Renal cortical epithelial cell (primary cell): Measurements from ENCODE around the gene IQCH. TPM values are rescaled to one million over a fixed set of nuclear protein-coding genes. Genes with fewer than 3 reads are reported as not detected.
A peak's percentile ranks its signal among the peaks of the same experiment; 100 is the strongest.

Experiments used
- DNase-seq: peaks from one replicate; pipeline ENCODE4 v3.0.0-alpha.2; 2011; ENCODE audit warnings: low read depth
- total RNA-seq: library from RNA; depleted of rRNA; stranded (reverse); fragments of >200 nt; gene quantifications from 2 replicates; pipeline ENCODE4 v1.2.3, GENCODE V29; 2014

IQCH gene
- total RNA-seq, 1 donor from 2014 or later = 14.0 TPM

DNA sequence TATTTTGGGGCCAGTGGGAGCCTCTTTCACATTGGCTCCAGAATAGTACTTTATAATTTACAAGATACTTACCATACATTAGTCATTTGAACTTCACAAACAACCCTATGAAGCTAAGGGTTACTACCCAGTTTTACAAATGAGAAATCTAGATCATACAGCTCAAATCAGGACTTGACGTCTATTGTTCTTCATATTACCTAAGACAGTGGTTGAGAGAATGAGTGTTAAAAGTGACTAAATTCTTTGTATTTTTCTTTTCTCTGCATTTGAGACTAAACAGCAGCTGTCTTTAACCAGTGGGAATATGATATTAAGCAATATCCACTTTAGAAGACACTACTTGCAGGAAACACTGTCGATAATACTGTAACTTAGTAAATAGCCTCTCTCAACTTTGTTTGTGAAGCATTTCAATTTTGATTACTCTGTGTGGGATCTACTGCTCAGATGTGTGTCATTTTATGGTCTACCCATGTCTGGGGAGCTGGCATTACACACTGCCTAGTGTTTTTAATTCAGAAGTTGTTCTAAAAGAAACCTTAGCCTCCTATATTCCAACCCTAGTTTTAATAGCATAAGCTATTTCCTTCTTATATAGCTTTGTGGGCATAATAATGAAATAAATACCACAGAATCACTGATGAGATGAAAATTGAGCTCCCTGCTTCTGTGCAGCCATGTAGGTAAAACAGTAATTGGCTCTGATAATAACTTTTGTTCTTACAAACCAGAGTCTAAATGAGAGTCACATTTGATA, 45.9 kb downstream of the IQCH start:
- peak; percentile 11 for DNase-seq

DNA sequence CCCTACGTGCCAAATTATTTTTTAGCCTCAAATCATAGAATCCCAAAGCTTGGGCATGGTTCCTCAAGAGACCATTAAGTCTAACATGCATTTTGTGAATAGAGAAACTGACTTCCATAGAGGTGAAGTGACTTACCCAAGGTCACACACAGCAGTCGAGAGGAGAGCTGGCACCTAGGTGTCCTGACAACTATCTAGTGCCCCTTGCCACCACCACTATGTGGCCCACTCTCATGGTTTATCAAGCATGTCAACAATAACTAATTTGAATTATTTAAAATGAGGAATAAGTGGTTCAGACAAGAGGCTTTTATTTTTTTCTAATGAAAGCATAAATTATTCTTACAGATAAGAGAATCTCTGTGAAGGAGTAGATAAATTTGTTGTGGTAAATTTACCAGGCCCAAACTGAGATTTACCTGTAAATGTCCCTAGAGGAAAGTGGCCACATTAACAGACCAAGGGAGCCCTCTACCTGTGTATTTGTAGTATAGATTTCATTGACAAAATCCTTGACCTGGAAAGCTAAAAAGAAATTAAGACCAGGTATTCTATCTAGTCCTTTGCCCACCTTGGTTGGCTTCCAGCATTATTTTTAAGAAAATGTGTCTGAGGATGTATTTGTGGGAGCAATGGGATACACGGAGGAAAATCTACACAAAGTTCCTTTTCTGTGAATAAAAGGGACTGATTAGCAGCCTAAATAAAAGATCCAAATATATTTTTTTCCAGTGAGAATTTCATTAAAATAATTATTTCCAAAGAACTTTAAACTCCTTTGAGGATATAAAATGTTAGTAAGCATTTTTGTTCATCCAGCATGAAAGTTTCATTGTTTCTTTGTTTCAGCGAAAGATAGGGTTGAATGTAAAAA, 49.1 kb downstream of the IQCH start:
- DNase-seq = peak; percentile 64

DNA sequence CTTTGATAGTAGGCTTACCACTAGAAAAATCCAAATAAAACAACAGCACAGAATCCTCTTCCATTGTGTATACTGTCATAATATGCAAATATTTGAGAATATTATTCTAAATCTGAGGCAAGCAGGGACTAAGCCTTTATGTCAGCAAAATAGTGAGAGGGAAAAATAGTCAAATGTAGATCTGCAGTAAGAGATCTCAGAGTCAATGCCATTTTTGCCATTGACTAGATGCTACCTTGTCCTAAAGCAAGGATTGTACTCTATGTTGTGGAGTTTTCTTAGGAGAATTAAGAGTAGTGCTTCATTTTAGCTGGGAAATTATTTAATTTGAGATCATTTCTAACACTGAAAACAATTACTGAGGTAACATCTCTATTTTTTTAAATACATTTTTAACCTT, 50.2 kb downstream of the IQCH start:
- DNase-seq = no peak

DNA sequence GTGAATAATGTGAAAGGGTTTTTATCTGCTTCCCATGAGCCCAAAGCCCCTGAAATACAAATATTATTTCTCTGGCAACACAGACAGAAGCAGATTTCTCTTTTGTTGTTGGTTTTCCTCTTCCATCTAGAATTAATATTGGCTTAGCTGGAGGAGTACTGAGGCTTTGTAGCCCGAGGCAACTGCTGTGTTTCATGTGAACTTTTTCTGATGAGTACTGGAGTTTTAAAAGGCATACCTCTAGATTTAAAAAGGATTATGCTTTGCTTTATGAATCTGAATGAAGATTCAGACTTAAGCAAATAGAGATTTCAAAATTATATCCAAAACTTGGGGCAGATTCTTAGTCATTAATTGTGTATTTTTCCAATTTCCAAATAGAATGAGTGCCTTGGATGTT, 50.9 kb downstream of the IQCH start:
- DNase-seq = no peak

DNA sequence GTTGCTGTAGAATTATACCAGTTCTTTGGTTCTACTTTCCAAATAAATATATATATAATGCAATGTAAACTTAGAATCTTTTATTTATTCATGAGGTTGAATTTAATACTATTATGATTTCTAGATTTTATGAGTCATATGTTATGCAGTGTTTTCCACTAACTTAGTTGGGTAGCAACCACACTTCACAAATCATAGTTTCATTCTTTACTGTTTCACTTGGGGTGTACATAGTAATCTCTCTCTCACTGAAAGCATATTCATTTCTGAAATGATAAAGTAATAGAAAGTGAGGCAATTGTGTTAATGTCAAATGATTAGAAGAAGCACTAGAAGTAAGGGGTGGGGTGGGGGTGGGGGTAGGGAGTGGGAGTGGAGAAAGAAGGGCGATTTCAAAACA, 52.6 kb downstream of the IQCH start:
- no peak for DNase-seq

DNA sequence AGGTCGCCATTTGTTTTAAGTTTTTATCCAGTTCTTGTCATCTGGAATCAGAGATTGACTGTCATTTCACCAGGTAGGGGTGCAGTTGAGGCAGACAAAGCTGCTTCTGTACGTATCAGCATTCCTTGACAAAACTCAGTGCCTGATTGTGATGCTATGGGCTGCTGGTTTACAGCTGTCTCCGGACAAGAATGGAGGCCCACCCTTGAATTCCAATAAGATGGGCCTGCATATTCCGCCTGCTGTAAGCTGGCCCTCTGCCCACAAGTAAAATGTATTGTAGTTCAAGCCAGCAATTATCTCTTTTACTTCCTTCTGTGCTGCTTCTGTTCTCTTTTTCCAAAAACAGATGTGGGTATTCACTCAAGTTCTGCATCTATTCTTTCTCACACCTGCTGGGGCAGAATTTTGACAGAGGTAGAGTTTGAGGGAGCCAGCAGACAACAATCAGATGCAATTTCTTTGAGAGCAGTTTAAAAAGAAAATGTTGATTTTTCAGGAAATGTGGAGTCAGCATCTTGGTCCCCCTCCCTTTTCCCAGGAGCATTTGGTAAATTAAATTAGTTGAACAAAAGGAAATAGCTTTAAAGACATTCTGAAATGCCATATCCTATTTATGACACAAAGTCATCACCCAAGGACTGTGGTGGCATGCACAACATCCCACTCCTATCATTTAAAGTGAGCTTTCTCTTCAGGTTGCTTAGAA, 53.5 kb downstream of the IQCH start:
- DNase-seq = no peak

DNA sequence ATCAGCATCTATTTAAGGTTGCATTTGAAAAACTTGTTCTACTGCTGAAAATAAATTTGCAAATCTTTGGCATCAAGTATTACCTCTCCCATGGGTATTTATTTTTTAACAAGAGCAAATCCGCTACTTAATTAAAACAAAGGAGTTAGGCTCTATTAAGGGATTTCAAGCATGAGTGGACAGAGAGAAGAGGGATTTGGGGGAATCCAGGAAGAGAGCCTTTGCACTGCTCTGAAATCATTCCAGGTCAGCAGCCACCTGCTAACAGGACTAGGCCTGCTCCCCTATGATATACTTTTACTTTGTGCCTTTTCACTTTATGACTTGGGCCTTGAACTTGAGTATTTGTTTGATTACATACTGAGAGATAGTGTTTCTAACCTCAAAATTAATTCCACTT, 57.1 kb downstream of the IQCH start:
- no peak for DNase-seq

DNA sequence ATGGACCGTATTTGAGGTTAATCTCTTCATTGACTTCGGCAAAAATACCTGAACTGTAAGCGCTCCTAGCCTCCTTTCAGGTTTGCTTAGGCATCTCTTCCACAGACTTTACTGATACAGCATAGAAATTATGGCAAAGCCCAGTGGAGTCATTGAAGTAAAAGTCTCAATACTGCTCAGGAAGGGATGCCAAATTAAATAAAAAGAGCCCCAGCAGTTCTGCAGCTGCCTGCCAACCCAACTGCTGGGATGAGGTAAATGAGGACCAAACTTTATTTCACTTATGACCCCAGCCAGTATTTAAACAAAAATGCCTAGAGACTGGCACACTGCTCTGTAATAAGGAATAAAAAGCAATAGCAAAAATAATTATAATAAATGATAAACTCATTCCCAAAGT, 65.4 kb downstream of the IQCH start:
- DNase-seq = no peak

DNA sequence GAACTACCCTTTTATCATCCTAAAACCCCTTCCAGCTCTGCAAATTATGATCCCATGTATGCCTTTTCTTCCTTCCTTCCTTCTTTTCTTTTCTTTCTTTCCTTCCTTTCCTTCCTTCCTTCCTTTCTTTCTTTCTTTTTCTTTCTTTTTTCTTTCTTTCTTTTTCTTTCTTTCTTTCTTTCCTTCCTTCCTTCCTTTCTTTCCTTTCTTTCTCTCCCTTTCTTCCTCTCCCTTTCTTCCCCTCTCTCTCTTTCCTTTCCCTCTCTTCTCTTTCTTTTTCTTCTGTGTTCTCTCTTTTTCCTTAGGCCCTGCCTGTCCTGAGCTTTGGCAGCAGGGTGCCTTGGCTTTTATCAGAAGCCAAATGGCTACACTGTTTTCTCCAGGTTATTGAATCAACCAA, 66.8 kb downstream of the IQCH start:
- no peak for DNase-seq

DNA sequence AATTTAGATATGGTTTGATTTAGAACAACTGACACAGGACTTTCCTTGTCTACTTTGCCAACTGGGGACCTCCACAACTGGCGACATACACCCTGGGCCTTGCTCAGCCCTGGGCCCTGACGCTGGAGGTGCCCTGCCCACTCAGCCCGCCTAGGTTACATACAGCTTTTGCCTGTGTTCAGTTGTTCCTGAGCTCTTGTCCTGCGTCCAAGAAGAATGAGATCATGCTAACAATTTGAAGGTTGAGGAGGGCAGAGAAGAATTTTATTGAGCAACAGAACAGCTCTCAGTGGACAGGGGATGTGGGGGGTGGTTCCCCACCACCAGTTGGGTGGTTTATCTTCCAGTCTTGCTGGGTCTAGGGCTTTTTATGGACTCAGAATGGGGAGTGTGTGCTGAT, 67.9 kb downstream of the IQCH start:
- DNase-seq = no peak

DNA sequence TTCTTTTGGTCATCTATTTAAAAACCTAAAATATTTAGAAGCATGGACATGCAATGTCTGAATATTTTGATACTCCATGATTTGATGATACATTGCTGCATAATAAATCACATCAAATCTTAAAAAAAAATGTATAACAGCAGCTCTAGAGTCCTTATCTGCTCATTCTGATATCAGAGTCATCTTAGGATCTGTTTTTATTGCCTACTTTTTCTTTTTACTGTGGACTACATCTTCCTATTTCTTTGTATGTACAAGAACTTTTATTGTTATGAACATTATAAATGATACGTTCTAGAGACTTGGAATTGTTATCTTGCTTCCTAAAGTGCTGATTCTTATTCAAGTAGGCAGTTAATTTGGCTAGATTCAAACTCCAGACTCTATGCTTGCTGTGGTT, 72.7 kb downstream of the IQCH start:
- DNase-seq = no peak

DNA sequence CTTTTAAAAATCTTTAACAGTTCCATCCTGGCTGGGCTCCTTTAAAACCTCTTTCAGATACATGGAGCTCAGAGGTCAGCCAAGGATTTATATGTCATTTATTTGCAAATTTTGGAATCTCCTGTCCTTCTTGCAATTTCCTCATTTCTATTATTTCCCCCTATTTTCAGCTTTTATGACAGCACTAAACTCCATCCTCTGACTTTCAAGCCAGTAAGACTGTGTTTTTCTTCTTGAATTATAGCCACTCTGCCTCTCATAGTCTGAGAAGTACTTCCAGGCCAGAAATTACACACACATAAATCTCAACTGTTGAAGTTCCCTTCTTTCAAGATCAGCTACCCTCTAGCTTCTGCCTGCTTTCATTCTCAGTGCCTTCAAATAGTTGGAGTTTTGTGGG, 73.2 kb downstream of the IQCH start:
- DNase-seq = no peak

DNA sequence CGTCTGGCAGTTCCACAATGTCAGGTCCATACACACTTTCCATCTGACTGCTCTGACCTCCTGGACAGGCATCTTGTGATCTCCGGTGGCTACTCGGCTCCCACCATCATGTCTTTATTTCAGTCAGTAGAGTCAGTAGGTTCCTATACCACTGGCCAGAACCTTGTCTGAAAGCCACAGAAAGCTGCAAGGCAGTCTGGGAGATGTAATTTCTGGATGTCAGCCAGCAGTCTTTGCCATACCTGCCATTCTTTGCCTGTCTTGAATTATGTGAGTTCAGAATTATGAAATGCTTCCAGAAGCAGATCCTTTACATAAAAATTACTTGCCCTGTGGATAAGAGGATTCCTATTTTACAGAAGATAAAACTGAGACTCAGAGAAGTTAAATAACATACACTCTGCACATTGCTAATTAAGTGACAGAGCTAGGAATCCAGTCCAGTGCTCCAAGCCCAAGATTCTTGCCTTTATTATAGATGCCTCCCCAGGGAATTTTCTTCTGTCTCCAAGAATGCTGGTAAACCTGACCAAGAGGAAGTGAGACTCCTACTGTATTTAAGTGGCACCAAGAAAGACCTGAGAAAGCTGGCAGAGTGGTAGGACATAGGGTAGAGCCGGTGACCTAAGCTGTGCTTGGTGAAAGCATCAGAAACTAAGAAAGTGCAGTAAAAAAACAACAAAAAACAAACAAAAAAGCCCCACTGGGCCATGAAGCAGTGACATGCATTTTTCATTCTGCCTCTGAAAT, 75.6 kb downstream of the IQCH start:
- no peak for DNase-seq

DNA sequence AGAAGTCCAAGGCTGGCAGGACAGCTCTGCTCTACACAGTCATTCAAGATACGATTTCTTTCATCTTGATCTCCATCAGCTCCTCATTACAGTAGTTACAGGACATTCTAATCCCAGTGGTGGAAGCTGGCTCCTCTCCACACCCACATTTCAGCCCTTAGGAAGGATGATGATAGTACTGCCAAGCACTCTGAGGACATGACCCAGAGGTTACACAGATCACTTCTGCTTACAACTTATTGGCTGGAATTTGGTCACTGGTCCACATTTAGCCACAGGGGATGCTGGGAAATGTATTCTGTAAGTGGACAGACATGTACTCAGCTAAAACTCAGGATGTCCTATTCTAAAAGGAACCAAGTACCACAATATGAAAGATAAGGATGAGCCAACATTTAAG, 77.1 kb downstream of the IQCH start:
- no peak for DNase-seq

DNA sequence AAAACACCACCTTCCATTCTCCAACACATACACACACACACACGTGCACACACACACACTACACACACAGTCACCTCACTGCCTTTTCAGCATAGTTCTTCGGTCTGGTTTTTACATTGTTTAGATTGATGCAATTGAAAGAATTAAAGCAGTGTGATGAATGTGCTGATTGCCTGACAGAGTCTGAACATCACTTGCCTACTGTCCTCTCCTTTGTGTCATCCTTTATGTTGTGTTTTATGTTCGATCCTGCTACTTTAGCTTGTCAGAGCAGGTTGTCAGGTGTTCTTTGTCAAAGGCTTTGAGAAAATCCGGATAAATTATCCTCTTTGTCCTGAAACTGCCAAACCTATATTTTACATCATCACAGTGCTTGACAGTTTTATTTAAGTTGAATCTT, 80.4 kb downstream of the IQCH start:
- DNase-seq = no peak

DNA sequence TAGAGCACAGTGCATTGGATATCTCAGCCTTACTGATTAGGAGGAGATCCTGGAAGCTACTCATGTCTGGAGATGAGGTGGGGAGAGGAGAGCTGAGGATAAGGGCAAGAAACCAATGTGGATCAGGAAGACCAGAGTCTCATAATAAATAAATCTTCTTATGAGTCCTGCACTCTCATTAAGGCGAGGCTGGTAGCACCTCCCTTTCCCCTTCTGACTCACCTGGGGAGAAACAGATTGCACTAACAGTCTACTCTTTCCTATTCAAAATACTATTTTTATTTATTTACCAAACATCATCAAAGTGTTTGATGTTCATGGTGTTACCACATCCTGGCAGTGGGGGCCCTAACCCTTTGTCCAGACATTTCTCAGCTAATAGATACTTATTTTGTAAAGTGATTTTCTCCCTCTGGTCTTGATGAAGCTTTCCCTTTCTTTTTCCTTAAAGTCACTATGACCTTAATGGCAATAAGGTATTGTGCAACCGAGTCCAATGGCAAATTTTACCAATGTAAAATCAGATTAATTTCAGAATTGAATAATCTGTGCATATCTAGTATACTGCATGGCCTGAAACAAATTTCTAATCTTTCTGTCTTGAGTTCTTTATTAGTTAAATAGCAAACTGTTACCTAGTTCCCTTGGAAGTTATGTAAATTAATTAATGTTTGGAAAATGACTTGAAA, 81.1 kb downstream of the IQCH start:
- no peak for DNase-seq

DNA sequence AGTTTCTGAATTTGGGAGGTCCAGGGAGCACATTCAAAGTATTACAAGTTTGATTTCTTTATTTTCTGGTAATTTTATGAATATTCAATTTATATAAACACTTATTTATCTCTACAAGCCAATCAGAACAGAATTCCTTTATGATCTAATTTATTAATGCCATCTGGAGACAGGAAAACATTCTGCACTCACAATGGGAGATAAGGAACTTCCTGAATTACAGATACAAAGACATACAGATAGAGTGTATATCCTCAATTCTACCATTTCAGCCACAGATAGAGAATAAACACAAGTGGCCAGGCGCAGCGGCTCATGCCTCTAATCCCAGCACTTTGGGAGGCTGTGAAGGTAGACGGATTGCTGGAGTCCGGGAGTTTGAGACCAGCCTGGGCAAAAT, 86.0 kb downstream of the IQCH start:
- no peak for DNase-seq

DNA sequence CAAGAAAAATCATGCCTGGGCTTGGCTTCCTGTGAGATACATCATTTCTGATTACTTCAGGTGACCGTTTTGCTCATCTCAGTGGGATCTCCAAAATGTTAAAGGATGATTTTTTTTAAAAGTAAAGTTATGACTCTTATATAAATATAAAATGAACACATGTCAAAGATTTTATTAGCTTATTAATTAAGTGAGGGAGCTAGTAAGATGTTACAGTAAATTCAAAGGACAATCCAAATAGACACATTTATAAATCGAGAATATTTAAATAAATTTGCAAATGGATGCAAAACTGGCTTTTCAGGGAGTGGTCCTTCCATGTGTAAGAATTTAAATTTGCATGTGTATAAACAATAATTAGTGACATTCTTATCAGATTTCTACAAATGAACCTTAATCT, 87.0 kb downstream of the IQCH start:
- no peak for DNase-seq

DNA sequence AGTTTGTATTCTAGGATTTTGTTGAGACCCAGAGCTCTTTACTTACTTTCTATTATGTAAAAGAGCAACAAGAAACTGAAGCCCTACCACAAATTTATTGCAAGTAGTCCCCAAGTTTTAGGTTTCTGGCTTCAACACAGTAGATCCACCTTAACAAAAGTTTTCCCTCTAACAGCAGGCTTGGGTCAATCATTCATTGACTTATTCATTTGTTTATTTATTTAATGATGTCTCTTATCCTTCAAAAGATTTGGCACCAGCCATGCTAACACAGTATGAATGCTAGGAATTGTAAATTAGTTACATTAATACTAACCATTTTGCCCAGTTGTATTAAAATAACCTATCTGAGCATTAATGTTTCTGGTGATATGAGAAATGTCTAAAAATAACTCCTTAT, 88.6 kb downstream of the IQCH start:
- DNase-seq = peak; percentile 27

DNA sequence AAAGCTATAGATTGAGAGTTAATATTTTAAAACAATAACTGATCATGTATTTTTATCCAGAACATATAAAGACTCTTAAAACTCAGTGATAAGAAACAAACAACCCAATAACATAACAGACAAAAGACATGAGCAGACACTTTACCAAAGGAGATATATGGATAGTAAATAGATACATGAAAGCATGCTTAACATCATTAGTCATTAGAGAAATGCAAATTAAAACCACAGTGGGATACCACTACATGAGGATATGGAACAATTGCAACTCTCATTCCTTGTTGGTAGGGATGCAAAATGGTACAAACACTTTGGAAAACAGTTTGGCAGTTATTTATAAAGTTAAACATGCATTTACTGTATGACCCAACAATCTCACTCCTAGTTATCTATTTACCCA, 95.0 kb downstream of the IQCH start:
- DNase-seq = no peak

DNA sequence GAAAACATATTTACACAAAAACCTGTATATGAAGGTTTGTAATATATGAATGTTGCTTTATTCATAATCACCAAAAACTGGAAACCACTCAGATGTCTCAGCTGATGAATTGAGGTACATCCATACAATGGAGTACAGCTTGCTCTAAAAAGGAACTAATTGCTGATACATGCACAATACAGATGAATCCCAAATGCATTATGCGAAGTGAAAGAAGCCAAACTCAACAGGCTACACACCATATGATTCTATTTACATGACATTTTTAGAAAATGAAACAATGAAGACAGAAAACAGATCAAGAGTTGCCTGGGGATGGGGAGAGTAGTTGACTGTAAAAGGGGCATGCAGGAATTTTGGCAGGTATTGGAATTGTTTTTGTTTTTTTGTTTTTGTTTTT, 95.5 kb downstream of the IQCH start:
- no peak for DNase-seq
